NCI-H2107 (cell line): ENCODE measurements around the gene TFPT.
"Not testable (repeated sequence)": the region's sequence is repeated elsewhere in the genome, so short reads cannot be mapped to it uniquely, and the experiment has no call there.

ENCODE experiments used
- DNase-seq: peaks from one replicate; lab custom pipeline; 2025; lab: John Stamatoyannopoulos, UW

Gene TFPT

GRCh38 chr19:54123682-54124081, 8.2 kb upstream of the TFPT start:
- no peak for DNase-seq

GRCh38 chr19:54121259-54121658, 5.8 kb upstream of the TFPT start:
- DNase-seq, result no peak

GRCh38 chr19:54114340-54115108, 933 bp downstream of the TFPT start:
- DNase-seq, result peak; percentile 21

GRCh38 chr19:54109651-54110050, 5.8 kb downstream of the TFPT start:
- DNase-seq, result no peak

GRCh38 chr19:54108496-54108895, 7.0 kb downstream of the TFPT start:
- no peak for DNase-seq

GRCh38 chr19:54107876-54108490, 7.5 kb downstream of the TFPT start:
- DNase-seq, result no peak

GRCh38 chr19:54106716-54107115, 8.7 kb downstream of the TFPT start:
- no peak for DNase-seq

- DNase-seq, result no peak
Measured at GRCh38 chr19:54105796-54106195, 9.7 kb downstream of the TFPT start.

DNA sequence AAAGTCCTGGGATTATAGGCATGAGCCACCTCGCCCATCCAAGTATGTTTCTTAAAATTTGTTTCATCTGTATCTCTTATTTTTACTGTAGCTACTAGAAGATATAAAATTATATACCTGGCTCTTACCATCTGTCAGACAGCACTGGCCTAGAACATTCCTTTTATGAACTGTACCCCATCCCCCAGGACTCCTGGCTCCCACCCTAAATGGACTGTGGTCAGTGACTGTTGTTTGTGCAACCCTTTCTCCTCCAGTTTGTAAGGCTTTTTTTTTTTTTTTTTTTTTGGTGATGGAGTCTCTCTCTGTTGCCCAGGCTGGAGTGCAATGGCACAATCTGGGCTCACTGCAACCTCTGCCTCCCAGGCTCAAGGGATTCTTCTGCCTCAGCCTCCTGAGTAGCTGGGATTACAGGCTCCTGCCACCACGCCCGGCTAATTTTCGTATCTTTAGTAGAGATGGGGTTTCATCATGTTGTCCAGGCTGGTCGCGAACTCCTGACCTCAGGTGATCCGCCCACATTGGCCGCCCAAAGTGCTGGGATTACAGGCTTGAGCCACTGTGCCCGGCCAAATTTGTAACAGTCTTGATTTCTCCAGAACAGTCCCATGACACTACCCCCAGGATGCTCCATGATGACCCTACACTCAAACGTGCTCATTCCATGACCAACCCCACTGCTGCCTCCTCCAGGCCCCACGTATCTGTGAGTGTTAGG, 10.3 kb downstream of the TFPT start:
- DNase-seq, result no peak

DNA sequence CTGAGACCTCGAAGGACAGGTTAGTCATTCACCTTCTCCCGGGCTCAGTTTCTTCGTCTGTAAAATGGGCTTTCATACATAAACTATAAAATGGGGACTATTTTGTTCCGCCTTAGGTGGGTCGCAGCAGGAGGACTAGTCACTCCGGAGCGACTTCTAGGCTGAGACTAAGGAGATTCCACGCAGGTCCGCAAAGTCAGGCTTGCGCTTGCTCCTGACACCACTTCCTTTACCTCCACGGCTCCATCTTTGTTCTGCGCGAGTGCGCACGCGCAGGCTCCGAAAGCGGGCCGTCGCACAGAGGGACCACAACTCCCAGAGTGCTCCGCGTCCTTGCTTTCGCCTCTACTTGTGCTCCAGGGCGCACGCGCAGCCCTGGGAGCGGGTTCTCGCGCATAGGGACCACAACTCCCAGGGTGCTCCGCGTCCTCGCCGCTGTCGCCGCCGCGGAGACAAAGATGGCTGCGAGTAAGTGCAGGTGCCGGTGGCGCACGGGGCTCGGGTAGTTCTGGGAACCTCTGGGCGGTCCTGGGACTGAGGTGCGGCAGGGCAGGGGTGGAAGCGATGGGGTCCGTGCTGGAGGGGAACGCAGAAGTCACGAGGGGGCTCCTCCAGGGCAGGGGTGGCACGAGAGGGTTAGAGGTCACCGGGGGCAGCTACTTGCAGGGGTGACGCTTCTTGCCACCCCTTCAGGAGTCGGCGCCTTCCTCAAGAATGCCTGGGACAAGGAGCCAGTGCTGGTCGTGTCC, 12.9 kb downstream of the TFPT start, which contains the start of gene NDUFA3:
Gene NDUFA3, plus strand, starts transcription at position 435 of the 749 bp plus-strand sequence. Its CDS starts 24 bp downstream, at position 459.
- peak; percentile 94 for DNase-seq

DNA sequence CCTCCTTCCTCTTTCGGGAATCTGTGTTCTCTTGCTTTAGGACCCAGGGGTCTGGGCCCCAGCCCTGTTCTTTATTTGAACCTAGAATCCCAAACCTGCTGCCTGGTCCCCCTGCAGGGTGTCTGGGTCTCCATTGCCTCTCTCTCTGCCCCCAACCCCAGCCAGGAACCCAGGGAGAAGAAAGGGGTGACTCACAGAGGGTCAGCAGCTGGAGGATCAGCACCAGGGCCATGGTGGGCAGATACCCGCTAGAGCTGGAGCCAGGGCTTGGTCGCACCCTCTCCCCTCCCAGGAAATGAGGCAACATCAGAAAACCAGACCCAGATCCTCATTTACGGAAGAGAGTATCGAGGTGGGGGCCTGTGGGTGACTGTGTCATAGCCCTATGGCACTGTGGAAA, 14.9 kb downstream of the TFPT start, which contains the start of gene OSCAR:
Gene OSCAR, minus strand, starts transcription at position 243 of the 400 bp plus-strand sequence. Its CDS starts 11 bp downstream, at position 232.
- no peak for DNase-seq

- DNase-seq, result not testable (repeated sequence)
Measured at GRCh38 chr19:54099903-54100255, 15.6 kb downstream of the TFPT start.

DNA sequence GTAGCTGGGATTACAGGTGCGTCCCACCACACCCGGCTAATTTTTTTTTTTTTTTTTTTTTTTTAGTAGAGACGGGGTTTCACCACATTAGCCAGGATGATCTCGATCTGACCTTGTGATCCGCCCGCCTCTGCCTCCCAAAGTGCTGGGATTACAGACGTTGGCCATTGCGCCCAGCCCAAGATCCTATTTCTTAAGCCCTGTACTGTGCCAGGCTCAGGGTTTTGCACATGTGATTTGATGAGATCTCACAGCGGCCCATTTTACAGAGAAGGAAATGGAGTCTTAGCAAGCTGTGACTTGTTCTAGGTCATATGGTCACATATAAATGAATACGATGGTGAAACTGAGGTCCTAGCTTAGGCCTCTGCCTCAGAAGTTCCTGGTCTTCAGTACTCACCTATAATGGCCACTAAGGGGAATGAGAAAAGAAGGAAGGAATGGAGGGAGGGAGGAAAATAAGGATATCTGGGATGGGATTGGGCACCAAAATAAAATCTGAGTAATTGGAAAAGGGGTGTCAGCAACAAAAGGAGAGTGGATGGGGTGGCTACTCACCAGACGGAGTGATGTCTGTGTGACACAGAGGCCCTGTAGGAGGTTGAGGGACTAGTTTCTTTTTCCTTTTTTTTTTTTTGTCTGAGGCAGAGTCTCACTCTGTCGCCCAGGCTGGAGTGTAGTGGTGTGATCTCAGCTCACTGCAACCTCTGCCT, 16.1 kb downstream of the TFPT start:
- DNase-seq, result no peak

GRCh38 chr19:54096617-54097106, 18.8 kb downstream of the TFPT start:
- no peak for DNase-seq

DNA sequence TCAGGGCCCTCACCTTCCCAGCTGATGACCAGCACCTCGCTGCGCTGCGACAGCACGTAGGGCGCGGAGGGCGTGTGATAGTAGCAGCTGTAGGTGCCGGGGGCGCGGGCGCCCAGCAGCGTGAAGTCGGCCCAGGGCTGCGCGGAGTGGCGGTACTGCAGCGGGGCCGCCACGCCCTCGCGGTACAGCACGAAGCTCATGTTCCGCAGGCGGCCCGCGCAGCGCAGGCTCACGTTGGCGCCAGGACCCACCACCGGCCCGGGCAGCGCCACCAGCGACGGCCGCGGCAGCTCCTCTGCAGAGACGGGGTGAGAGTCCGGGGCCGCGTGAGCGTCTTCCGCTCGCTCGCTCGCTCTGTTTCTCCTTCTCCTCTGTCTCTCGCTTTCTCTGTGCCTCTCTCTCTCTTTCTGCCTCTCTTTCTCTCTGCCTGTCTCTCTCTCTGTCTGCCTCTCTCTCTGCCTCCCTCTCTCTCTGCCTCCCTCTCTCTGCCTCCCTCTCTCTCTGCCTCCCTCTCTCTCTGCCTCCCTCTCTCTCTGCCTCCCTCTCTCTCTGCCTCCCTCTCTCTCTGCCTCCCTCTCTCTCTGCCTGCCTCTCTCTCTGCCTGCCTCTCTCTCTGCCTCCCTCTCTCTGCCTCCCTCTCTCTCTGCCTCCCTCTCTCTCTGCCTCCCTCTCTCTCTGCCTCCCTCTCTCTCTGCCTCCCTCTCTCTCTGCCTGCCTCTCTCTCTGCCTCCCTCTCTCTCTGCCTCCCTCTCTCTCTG, 19.4 kb downstream of the TFPT start:
- DNase-seq, result not testable (repeated sequence)

DNA sequence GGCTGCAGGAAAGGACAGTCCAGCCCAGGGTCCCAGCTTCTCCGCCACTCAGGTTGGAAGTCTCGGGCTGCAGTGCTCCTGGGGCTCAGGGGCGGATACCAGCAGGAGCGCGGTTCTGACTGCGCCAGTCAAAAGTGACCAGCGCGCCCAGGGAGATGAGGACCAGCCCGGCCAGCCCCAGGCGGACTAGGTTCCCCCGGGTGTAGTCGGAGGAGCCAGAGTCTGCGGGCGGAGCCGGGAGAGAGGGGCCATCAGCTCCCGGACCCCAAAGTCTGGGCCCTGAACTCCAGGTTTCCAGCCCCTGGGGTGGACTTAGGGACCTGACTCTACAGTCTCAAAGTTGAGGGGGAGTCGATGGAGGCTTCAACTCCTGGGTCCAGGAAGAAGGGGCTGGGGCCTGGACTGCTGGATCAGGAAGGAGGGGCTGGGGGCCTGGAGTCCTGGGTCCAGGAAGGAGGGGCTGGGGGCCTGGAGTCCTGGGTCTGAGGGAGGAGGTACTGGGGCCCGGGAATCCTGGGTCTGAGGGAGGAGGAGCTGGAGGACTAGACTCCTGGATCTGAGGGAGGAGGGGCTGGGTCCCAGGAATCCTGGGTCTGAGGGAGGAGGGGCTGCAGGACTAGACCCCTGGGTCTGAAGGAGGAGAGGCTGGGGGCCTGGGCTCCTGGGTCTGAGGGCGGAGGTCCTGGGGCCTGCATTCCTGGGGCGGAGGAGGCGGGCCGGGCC, 20.2 kb downstream of the TFPT start:
- no peak for DNase-seq

DNA sequence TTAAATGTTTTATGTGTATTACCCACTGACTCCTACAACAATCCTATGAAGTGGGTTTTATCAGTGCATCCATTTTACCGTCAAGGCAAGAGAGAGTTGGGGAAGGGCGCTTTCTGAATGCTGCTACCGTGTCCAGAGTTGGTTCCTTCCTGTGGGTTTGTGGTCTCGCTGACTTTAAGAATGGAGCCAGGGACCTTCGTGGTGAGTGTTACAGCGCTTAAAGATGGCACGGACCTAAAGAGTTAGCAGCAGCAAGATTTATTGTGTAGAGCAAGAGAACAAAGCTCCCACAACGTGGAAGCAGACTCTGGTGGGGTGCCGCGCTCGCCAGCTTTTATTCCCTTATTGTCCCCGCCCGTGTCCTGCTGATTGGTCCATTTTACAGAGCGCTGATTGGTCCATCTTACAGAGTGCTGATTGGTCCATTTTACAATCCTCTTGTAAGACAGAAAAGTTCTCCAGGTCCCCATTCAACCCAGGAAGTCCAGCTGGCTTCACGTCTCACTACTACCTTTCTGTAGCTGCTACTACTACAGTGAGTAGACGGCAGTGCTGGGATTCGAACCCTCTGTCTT, 20.9 kb downstream of the TFPT start:
- DNase-seq, result no peak

DNA sequence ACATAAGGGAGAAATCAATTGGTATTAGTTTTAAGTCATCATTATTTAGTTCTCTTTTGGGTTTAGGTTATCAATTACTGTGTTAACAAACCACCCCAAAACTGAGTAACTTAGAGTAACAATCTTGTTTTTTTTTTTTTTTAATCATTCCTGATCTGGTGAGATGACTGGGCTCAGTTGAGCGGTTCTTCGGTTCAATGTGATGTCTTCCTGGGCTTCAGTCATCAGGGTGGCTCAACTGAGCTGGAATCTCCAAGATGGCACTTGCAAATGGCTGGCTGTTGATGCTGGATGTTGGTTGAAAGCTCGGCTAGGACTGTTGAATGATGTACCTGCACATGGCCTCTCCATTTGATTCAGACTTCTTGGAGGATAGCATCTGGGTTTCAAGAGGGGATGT, 31.0 kb downstream of the TFPT start:
- no peak for DNase-seq

- no peak for DNase-seq
Measured at GRCh38 chr19:54081032-54081431, 34.4 kb downstream of the TFPT start, which contains the start of gene TARM1. Gene TARM1, minus strand, starts transcription at chr19:54081365. Its CDS starts 25 bp downstream, at chr19:54081340.
